ENCODE measurements around the gene SYNRG. TPM values are rescaled to one million over a fixed set of nuclear protein-coding genes. Genes with fewer than 3 reads are reported as not detected.
"Not testable (repeated sequence)": the region's sequence is repeated elsewhere in the genome, so short reads cannot be mapped to it uniquely, and the experiment has no call there.

SYNRG gene
- total RNA-seq, 1 experiment from 2014 or later: 9.7 TPM

GRCh38 chr17:37642681-37643080 lies 33.5 kb upstream of the SYNRG start:
- DNase-seq: peak; percentile 19
- BruUV-seq (replicated peaks): no TSS peak
- no peak for TF ChIP-seq EZH2phosphoT487 (IDR thresholded peaks at IDR 0.05; ENCODE audit: borderline replicate concordance, low read length)
- TF ChIP-seq CTCF (conservative IDR thresholded peaks at IDR 0.05; ENCODE audit: low read depth, low read length): no peak
- no peak for TF ChIP-seq EZH2 (IDR thresholded peaks at IDR 0.05; ENCODE audit: low read length, unreplicated experiment)

GRCh38 chr17:37640015-37640414 lies 30.8 kb upstream of the SYNRG start:
- no peak overlapping the region for H3K4me2 ChIP-seq (ENCODE audit: low read length)
- CTCF ChIA-PET: no interaction called here
- no peak for DNase-seq
- peaks cover 5% of the 10 kb centered on the region; the same call in 1 of the 2 replicates for H3K4me1 ChIP-seq (ENCODE audit: insufficient read depth, low read length)
- peaks cover 6% of the 10 kb centered on the region for H3K36me3 ChIP-seq (ENCODE audit: low read depth, low read length)
- no peaks in the 10 kb centered on the region for H3K27me3 ChIP-seq (ENCODE audit: low read length)
- no peak overlapping the region for H3K4me3 ChIP-seq (ENCODE audit: low read length)
- intact Hi-C loops (cut with micrococcal nuclease): no loop called here
- peaks cover 12% of the 10 kb centered on the region; the same call in 1 of the 2 replicates for H4K20me1 ChIP-seq (ENCODE audit: low read length)
- ATAC-seq: no peak
- BruUV-seq (replicated peaks): no TSS peak
- no peak overlapping the region for H2AFZ ChIP-seq (ENCODE audit: low read length)
- no peaks in the 10 kb centered on the region for H3F3A ChIP-seq (ENCODE audit: low read length, unreplicated experiment)
- H3K79me2 ChIP-seq (ENCODE audit: low read length): peaks cover 50% of the 10 kb centered on the region
- no peak overlapping the region for H3K9ac ChIP-seq (ENCODE audit: low read length)
- no peak for TF ChIP-seq EZH2phosphoT487 (IDR thresholded peaks at IDR 0.05; ENCODE audit: borderline replicate concordance, low read length)
- TF ChIP-seq CTCF (conservative IDR thresholded peaks at IDR 0.05; ENCODE audit: low read depth, low read length): no peak
- TF ChIP-seq EZH2 (IDR thresholded peaks at IDR 0.05; ENCODE audit: low read length, unreplicated experiment): no peak
- no peak overlapping the region for H3K27ac ChIP-seq (ENCODE audit: low read length)
- H3K9me2 ChIP-seq (replicated peaks; ENCODE audit: low read length): no peaks in the 10 kb centered on the region
- POLR2A ChIA-PET (ENCODE audit: unreplicated experiment): no interaction called here
- H3K9me3 ChIP-seq (ENCODE audit: low read length): no peaks in the 10 kb centered on the region

More at GRCh38 chr17:37642681-37643080, 33.5 kb upstream of the SYNRG start:
- POLR2A ChIA-PET (ENCODE audit: unreplicated experiment): no interaction called here
- Histone ChIP-seq H3K36me3 (ENCODE audit: low read depth, low read length) (peaks cover 6% of the 10 kb centered on the region; the same call in 1 of the 2 replicates), H3K4me3 (ENCODE audit: low read length) (peak overlapping the region; percentile 96), H3K9me2 (replicated peaks; ENCODE audit: low read length) (no peaks in the 10 kb centered on the region), H4K20me1 (ENCODE audit: low read length) (peaks cover 8% of the 10 kb centered on the region; the same call in 1 of the 2 replicates), H3K9me3 (ENCODE audit: low read length) (no peaks in the 10 kb centered on the region), H3K9ac (ENCODE audit: low read length) (peak overlapping the region; percentile 87), H3K79me2 (ENCODE audit: low read length) (peaks cover 49% of the 10 kb centered on the region), H3K27me3 (ENCODE audit: low read length) (no peaks in the 10 kb centered on the region), H3K4me1 (ENCODE audit: insufficient read depth, low read length) (peaks cover 5% of the 10 kb centered on the region; the same call in 1 of the 2 replicates), H3K4me2 (ENCODE audit: low read length) (peak overlapping the region; percentile 93), H3F3A (ENCODE audit: low read length, unreplicated experiment) (no peaks in the 10 kb centered on the region), H2AFZ (ENCODE audit: low read length) (peak overlapping the region; percentile 84), H3K27ac (ENCODE audit: low read length) (0 out of 2 replicates have a peak overlapping the region, but pooled peaks have one; percentile 19)
- ATAC-seq: no peak
- intact Hi-C loops (cut with micrococcal nuclease): no loop called here
- CTCF ChIA-PET: interaction anchor here (0.6 kb wide), 1 partner anchor 33 kb away, joined by 4 read pairs; no protein-coding TSS in a partner anchor

- Histone ChIP-seq H4K20me1 (ENCODE audit: low read length) (peaks cover 12% of the 10 kb centered on the region; the same call in 1 of the 2 replicates), H3K79me2 (ENCODE audit: low read length) (peaks cover 47% of the 10 kb centered on the region), H3K9ac (ENCODE audit: low read length) (no peak overlapping the region), H3F3A (ENCODE audit: low read length, unreplicated experiment) (no peaks in the 10 kb centered on the region), H3K9me2 (replicated peaks; ENCODE audit: low read length) (no peaks in the 10 kb centered on the region), H3K4me2 (ENCODE audit: low read length) (no peak overlapping the region), H3K4me1 (ENCODE audit: insufficient read depth, low read length) (0 out of 2 replicates have a peak, but pooled peaks cover 5% of the 10 kb centered on the region), H3K4me3 (ENCODE audit: low read length) (no peak overlapping the region), H3K9me3 (ENCODE audit: low read length) (no peaks in the 10 kb centered on the region), H2AFZ (ENCODE audit: low read length) (no peak overlapping the region), H3K36me3 (ENCODE audit: low read depth, low read length) (peaks cover 6% of the 10 kb centered on the region), H3K27me3 (ENCODE audit: low read length) (no peaks in the 10 kb centered on the region), H3K27ac (ENCODE audit: low read length) (no peak overlapping the region)
- ATAC-seq (no peak), DNase-seq (no peak)
- no TSS peak for BruUV-seq (replicated peaks)
- TF ChIP-seq EZH2phosphoT487 (IDR thresholded peaks at IDR 0.05; ENCODE audit: borderline replicate concordance, low read length) (no peak), CTCF (conservative IDR thresholded peaks at IDR 0.05; ENCODE audit: low read depth, low read length) (no peak), EZH2 (IDR thresholded peaks at IDR 0.05; ENCODE audit: low read length, unreplicated experiment) (no peak)
- CTCF ChIA-PET: no interaction called here
- intact Hi-C loops (cut with micrococcal nuclease): no loop called here
- POLR2A ChIA-PET (ENCODE audit: unreplicated experiment): no interaction called here
Observed at GRCh38 chr17:37637956-37638355, 28.7 kb upstream of the SYNRG start.

- Histone ChIP-seq H3K36me3 (ENCODE audit: low read depth, low read length) (peaks cover 13% of the 10 kb centered on the region), H3K4me1 (ENCODE audit: insufficient read depth, low read length) (peaks cover 12% of the 10 kb centered on the region)
- H3K4me3 ChIP-seq (ENCODE audit: low read length); H3K9me2 ChIP-seq (replicated peaks; ENCODE audit: low read length); CTCF ChIA-PET; ATAC-seq; H3K9ac ChIP-seq (ENCODE audit: low read length); H4K20me1 ChIP-seq (ENCODE audit: low read length); DNase-seq; H3F3A ChIP-seq (ENCODE audit: low read length, unreplicated experiment); H3K4me2 ChIP-seq (ENCODE audit: low read length); H2AFZ ChIP-seq (ENCODE audit: low read length); H3K9me3 ChIP-seq (ENCODE audit: low read length); H3K27me3 ChIP-seq (ENCODE audit: low read length); POLR2A ChIA-PET (ENCODE audit: unreplicated experiment); H3K27ac ChIP-seq (ENCODE audit: low read length); intact Hi-C loops (cut with micrococcal nuclease); H3K79me2 ChIP-seq (ENCODE audit: low read length); BruUV-seq (replicated peaks): not testable (repeated sequence)
Observed at GRCh38 chr17:37616430-37616829, 7.2 kb upstream of the SYNRG start.
